Suprapubic skin (tissue), 4 donors: ENCODE data around the gene MYO15A. TPM values are rescaled to one million over a fixed set of nuclear protein-coding genes. Genes with fewer than 3 reads are reported as not detected.

Source experiments
- DNase-seq, 2 donors: peaks; one replicate each; pipeline ENCODE4 v3.0.0-alpha.2; 2019; ENCODE audit warnings: low spot score in 2 of 2
- H3K27ac ChIP-seq: fragments of 200-600 bp; sonication (generic); one replicate; pipeline ENCODE4 v1.5.1; 2019
- H3K27me3 ChIP-seq: fragments of 200-600 bp; sonication (generic); one replicate; pipeline ENCODE4 v1.5.1; 2019
- H3K36me3 ChIP-seq: fragments of 200-600 bp; sonication (generic); one replicate; pipeline ENCODE4 v1.5.1; 2019
- H3K4me1 ChIP-seq: fragments of 200-600 bp; sonication (generic); one replicate; pipeline ENCODE4 v1.5.1; 2019
- H3K4me3 ChIP-seq: fragments of 200-600 bp; sonication (generic); one replicate; pipeline ENCODE4 v1.5.1; 2019; ENCODE audit warnings: mild to moderate bottlenecking
- H3K9me3 ChIP-seq: fragments of 200-600 bp; sonication (generic); one replicate; pipeline ENCODE4 v1.5.1; 2019
- CTCF ChIP-seq, 2 donors: fragments of 200-600 bp in 1 of 2; fragments of 450-650 bp in 1 of 2; sonication (generic) in 1 of 2; IDR thresholded peaks; one replicate each; pipeline ENCODE4 v1.5.1; 2016 to 2019; ENCODE audit warnings: antibody characterized with exemption in 2 of 2, mild to moderate bottlenecking in 1 of 2, moderate library complexity in 1 of 2
- EP300 ChIP-seq: sonication (generic); formaldehyde crosslinking; IDR thresholded peaks from one replicate; pipeline ENCODE4 v1.6.1; 2017; ENCODE audit warnings: antibody characterized with exemption
- POLR2A ChIP-seq, 2 donors: fragments of 450-650 bp; IDR thresholded peaks; one replicate each; pipeline ENCODE4 v1.6.1; 2017; ENCODE audit warnings: antibody characterized with exemption in 2 of 2, mild to moderate bottlenecking in 2 of 2, moderate library complexity in 2 of 2
- POLR2AphosphoS5 ChIP-seq, 3 donors: sonication (generic); formaldehyde crosslinking; IDR thresholded peaks; one replicate each; pipeline ENCODE4 v1.6.1; 2017; ENCODE audit warnings: antibody characterized with exemption in 3 of 3
- WGBS: methylation state at CpG from one replicate; pipeline ENCODE4 v1.1.5; 2018; 5-methylcytosine and 5-hydroxymethylcytosine counted together
- total RNA-seq, 4 donors: library from RNA; depleted of rRNA; stranded (reverse); fragments of >200 nt; gene quantifications; one replicate each; pipeline ENCODE4 v1.1.0, GENCODE V29; 2016

Gene MYO15A
- total RNA-seq, 4 donors from 2014 or later, result 0.23 to 0.49 (median 0.41) TPM

- no peaks in the 10 kb centered on the region for H3K36me3 ChIP-seq
- DNase-seq, result no peak
- TF ChIP-seq CTCF (IDR thresholded peaks at IDR 0.05) (no peak), EP300 (no peak), POLR2AphosphoS5 (IDR thresholded peaks at IDR 0.05) (no peak), POLR2A (IDR thresholded peaks at IDR 0.05) (no peak)
Observed at GRCh38 chr17:18181358-18181757, 72.8 kb downstream of the MYO15A start.

GRCh38 chr17:18182110-18182977 is 73.8 kb downstream of the MYO15A start:
- Histone ChIP-seq H3K4me3 (peak overlapping the region; percentile 95), H3K27ac (peak overlapping the region; percentile 97), H3K36me3 (no peaks in the 10 kb centered on the region), H3K27me3 (no peaks in the 10 kb centered on the region), H3K4me1 (peaks cover 48% of the 10 kb centered on the region), H3K9me3 (no peaks in the 10 kb centered on the region)
- TF ChIP-seq CTCF (IDR thresholded peaks at IDR 0.05) (no peak), POLR2AphosphoS5 (IDR thresholded peaks at IDR 0.05) (no peak), EP300 (no peak), POLR2A (IDR thresholded peaks at IDR 0.05) (no peak)
- DNase-seq, result no peak
- WGBS, result 13% methylated on average over 27 of the region's 28 CpGs

More at GRCh38 chr17:18181358-18181757, 72.8 kb downstream of the MYO15A start:
- H3K27me3 ChIP-seq, result no peaks in the 10 kb centered on the region
- 43% methylated on average over 5 of the region's 5 CpGs for whole genome bisulfite sequencing
- H3K4me1 ChIP-seq, result peaks cover 38% of the 10 kb centered on the region
- no peak overlapping the region for H3K4me3 ChIP-seq
- no peak overlapping the region for H3K27ac ChIP-seq
- H3K9me3 ChIP-seq, result no peaks in the 10 kb centered on the region

- no peaks in the 10 kb centered on the region for H3K27me3 ChIP-seq
- peaks cover 54% of the 10 kb centered on the region for H3K4me1 ChIP-seq
- peak overlapping the region; percentile 95 for H3K4me3 ChIP-seq
- H3K27ac ChIP-seq, result peak overlapping the region; percentile 97
- 7% methylated on average over 2 of the region's 33 CpGs for WGBS
- TF ChIP-seq POLR2A (IDR thresholded peaks at IDR 0.05), result peak in 1 of 2 donors; percentile 15
- no peak for TF ChIP-seq CTCF (IDR thresholded peaks at IDR 0.05)
- TF ChIP-seq POLR2AphosphoS5 (IDR thresholded peaks at IDR 0.05), result no peak
- TF ChIP-seq EP300, result no peak
- H3K9me3 ChIP-seq, result no peaks in the 10 kb centered on the region
- DNase-seq, result peak; percentile 93
- no peaks in the 10 kb centered on the region for H3K36me3 ChIP-seq
Observed at GRCh38 chr17:18182978-18183333, 74.4 kb downstream of the MYO15A start.

GRCh38 chr17:18183334-18184142 is 75.0 kb downstream of the MYO15A start, which contains the start of gene ALKBH5:
Gene ALKBH5 (plus strand): TSS chr17:18183828. CDS start chr17:18184244, 416 bp downstream.
- no peaks in the 10 kb centered on the region for H3K36me3 ChIP-seq
- no peaks in the 10 kb centered on the region for H3K27me3 ChIP-seq
- 0% methylated on average over 8 of the region's 98 CpGs for WGBS
- H3K4me1 ChIP-seq, result peaks cover 60% of the 10 kb centered on the region
- peak in 1 of 3 donors; percentile 95 for TF ChIP-seq POLR2AphosphoS5 (IDR thresholded peaks at IDR 0.05)
- TF ChIP-seq EP300, result no peak
- TF ChIP-seq POLR2A (IDR thresholded peaks at IDR 0.05), result peak; percentile 86 to 91
- TF ChIP-seq CTCF (IDR thresholded peaks at IDR 0.05), result peak in 1 of 2 donors; percentile 45
- DNase-seq, result peak; percentile 98 to 99
- no peaks in the 10 kb centered on the region for H3K9me3 ChIP-seq
- peak within 1 kb of the TSS; percentile 97 for H3K27ac ChIP-seq
- H3K4me3 ChIP-seq, result peak within 1 kb of the TSS; percentile 95
